GM13977 (cell line): ENCODE data around the gene RAB3IL1.

Experiments used
- DNase-seq: peaks from one replicate; pipeline ENCODE4 v3.0.0; 2012; ENCODE audit warnings: low spot score
- CTCF ChIP-seq: IDR thresholded peaks from 2 replicates; pipeline ENCODE4 v1.5.1; 2012; ENCODE audit warnings: mild to moderate bottlenecking, control low read depth; ENCODE audit not compliant: insufficient read depth; ENCODE audit errors: extremely low read depth, missing control alignments
- in situ Hi-C: fragments of 300-500 bp; cut with MboI; formaldehyde crosslinking; loops from one replicate; pipeline ENCODE4 v1.12.0; 2022; ENCODE audit warnings: low sequenced_read_pairs, low pct_unique_long_range_greater_than_20kb, mixed read lengths, inconsistent platforms; ENCODE audit not compliant: unreplicated experiment

Gene RAB3IL1

DNA sequence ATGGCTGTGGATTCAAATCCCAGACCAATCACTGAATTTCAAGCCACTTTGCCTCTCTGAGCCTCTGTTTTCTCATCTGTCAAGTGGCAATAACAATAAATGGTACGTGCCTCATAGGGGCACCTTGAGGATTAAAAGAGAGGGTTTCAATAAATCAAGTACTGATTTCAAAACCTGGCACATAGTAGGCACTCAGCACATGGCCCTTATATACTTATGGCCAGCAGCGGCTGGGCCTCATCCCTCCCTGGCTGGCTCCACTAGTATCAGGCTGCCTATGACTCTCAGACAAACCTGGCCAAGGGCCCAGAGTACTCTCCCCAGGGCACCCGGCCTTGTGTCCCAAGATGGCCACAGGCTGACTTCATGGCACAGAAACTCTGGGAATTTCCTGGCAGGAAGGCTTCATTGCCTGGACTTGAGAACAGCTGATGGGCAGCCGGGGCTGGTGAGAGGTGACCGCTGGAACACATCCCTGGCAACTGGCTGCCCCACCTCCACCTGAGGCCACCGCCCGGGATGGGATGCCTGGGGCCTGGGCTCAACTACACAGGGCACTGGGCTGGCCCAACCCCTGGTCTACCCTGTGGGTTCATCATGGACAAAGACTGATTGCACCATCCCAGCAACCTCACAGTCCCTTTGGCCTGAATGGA is 29.4 kb downstream of the RAB3IL1 start:
- in situ Hi-C loops = loop anchor here (10.0 kb wide), 1 partner anchor 187 kb away; no protein-coding TSS in a partner anchor
- TF ChIP-seq CTCF = no peak
- DNase-seq = no peak

DNA sequence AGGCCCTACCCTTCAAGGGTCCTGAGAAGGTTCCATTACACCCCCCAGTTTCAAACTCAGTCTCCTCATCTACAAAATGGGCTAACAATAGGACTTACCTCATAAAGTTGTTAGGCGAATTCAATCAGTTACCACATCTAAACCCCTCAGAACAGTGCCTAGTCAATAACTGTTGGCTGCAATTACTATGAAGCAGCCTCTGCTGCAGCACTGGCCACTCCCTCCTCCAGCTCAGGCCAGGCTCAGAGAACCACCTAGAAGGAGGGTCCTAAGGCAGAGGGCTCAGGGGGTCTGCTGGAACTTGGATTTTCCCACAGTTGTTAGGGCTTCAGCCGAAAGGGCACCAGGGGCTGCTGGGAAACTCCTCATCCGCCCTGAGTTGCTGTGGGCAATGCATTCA is 30.7 kb downstream of the RAB3IL1 start:
- TF ChIP-seq CTCF = no peak
- in situ Hi-C loops = loop anchor here (10.0 kb wide), 1 partner anchor 188 kb away; no protein-coding TSS in a partner anchor
- DNase-seq = no peak

DNA sequence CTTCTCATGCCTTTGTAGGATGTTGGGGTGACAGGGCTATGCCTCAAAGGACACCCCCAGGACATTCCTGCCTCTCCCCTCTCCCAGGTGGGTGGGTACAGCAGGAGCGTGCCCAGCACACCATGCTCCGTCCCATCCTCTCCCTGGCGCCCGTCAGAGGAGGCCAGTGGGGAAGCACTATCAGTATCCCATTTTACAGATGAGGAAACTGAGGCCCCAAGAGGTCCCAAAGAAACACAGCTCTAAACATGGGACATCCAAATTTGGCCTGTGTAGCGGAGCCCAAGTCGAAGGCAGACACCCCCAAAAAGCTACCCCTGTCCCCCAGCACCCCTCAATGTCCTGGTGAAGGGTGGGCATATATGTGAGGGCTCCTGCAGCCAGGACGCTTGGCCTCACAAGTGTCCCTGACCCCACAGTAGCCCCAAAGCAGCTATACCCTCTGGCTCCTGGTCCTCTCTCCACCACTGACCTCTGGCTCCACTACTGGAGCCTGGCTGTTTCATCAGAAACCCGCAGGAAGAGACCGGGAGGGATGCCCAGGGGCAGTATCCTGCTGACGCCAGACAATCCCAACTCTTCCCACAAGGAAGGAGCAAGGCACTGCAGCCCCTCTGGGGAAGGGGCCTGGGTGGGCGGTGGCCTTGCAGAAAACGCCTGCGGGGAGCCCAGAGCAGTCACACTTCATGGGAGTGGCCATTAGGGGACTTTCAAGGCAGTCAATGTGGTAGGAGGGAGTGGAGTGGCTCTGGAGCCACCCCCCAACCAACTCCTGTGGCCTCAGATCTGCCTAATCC is 31.4 kb downstream of the RAB3IL1 start:
- in situ Hi-C loops = loop anchor here (10.0 kb wide), 1 partner anchor 189 kb away; no protein-coding TSS in a partner anchor
- no peak for TF ChIP-seq CTCF
- no peak for DNase-seq

- TF ChIP-seq CTCF = no peak
- in situ Hi-C loops = loop anchor here (10.0 kb wide), 1 partner anchor 190 kb away; no protein-coding TSS in a partner anchor
- DNase-seq = no peak
These were observed 32.1 kb downstream of the RAB3IL1 start for GRCh38 chr11:61885166-61885778.

- TF ChIP-seq CTCF = no peak
- DNase-seq = no peak
- in situ Hi-C loops = loop anchor here (10.0 kb wide), 1 partner anchor 191 kb away; no protein-coding TSS in a partner anchor
These were observed 33.4 kb downstream of the RAB3IL1 start for GRCh38 chr11:61883947-61884346.

- no peak for TF ChIP-seq CTCF
- DNase-seq = no peak
- in situ Hi-C loops = loop anchor here (10.0 kb wide), 1 partner anchor 191 kb away; no protein-coding TSS in a partner anchor
These were observed 34.0 kb downstream of the RAB3IL1 start for GRCh38 chr11:61883327-61883726.
